NB4 (cell line): ENCODE results near the gene GRIN2A.

Experiments
- DNase-seq: peaks from one replicate; pipeline ENCODE4 v3.0.0; 2010; ENCODE audit warnings: low read depth
- H3K4me3 ChIP-seq: one replicate; pipeline ENCODE4 v1.5.1; 2011; ENCODE audit warnings: mild to moderate bottlenecking, low read depth, low read length, moderate library complexity
- CTCF ChIP-seq: IDR thresholded peaks from one replicate; pipeline ENCODE4 v1.5.1; 2012; ENCODE audit warnings: low read depth, low read length
- MAX ChIP-seq: IDR thresholded peaks from 2 replicates; pipeline ENCODE4 v1.6.1; 2011; ENCODE audit warnings: low read depth, low read length
- MYC ChIP-seq: IDR thresholded peaks from 2 replicates; pipeline ENCODE4 v1.6.1; 2011; ENCODE audit warnings: low read depth, low read length
- POLR2A ChIP-seq: IDR thresholded peaks from 2 replicates; pipeline ENCODE4 v1.6.1; 2011; ENCODE audit warnings: mild to moderate bottlenecking; ENCODE audit not compliant: insufficient read length; ENCODE audit errors: extremely low read depth

Gene GRIN2A

GRCh38 chr16:9849697-9850245 is 332.5 kb downstream of the GRIN2A start:
- no peak overlapping the region for H3K4me3 ChIP-seq
- no peak for TF ChIP-seq CTCF
- no peak for TF ChIP-seq POLR2A
- TF ChIP-seq MYC = no peak
- no peak for TF ChIP-seq MAX
- no peak for DNase-seq

GRCh38 chr16:9847146-9847545 is 335.1 kb downstream of the GRIN2A start:
- DNase-seq = no peak
- H3K4me3 ChIP-seq = no peak overlapping the region
- TF ChIP-seq MYC = no peak
- no peak for TF ChIP-seq POLR2A
- TF ChIP-seq MAX = no peak
- no peak for TF ChIP-seq CTCF

GRCh38 chr16:9846362-9847099 is 335.7 kb downstream of the GRIN2A start:
- no peak overlapping the region for H3K4me3 ChIP-seq
- DNase-seq = no peak
- TF ChIP-seq MYC = no peak
- no peak for TF ChIP-seq POLR2A
- TF ChIP-seq MAX = no peak
- no peak for TF ChIP-seq CTCF

GRCh38 chr16:9845661-9846361 is 336.4 kb downstream of the GRIN2A start:
- no peak for DNase-seq
- no peak overlapping the region for H3K4me3 ChIP-seq
- TF ChIP-seq POLR2A = no peak
- TF ChIP-seq CTCF = no peak
- no peak for TF ChIP-seq MYC

- H3K4me3 ChIP-seq = no peak overlapping the region
- TF ChIP-seq MAX = no peak
- TF ChIP-seq POLR2A = no peak
- TF ChIP-seq CTCF = no peak
- no peak for TF ChIP-seq MYC
- no peak for DNase-seq
Observed at GRCh38 chr16:9844361-9844760, 337.9 kb downstream of the GRIN2A start.
